Small intestine (tissue), 7 donors: ENCODE results near the gene CACNA2D3. TPM values are rescaled to one million over a fixed set of nuclear protein-coding genes. Genes with fewer than 3 reads are reported as not detected.

Experiments used
- DNase-seq, 2 donors: peaks; one replicate each; pipeline versions ENCODE4 v3.0.0 to v3.0.0-alpha.2; 2013
- FAIRE-seq: peaks from 2 replicates; lab custom pipeline; 2012; peaks lifted over from hg19 to GRCh38; lab: Jason Lieb, UNC
- H3K27ac ChIP-seq, 3 donors: one replicate each; pipeline ENCODE4 v1.5.1; 2013; ENCODE audit warnings: low read length in 2 of 3, mild to moderate bottlenecking in 2 of 3, control low read depth in 1 of 3, inconsistent platforms in 1 of 3, low read depth in 1 of 3, moderate library complexity in 1 of 3
- H3K27me3 ChIP-seq, 3 donors: one replicate each; pipeline ENCODE4 v1.6.1; 2013; ENCODE audit warnings: low read length in 3 of 3, inconsistent platforms in 1 of 3; ENCODE audit not compliant: control insufficient read depth in 3 of 3, insufficient read depth in 3 of 3
- H3K36me3 ChIP-seq, 3 donors: one replicate each; pipeline ENCODE4 v1.6.1; 2013; ENCODE audit warnings: low read length in 3 of 3, inconsistent platforms in 1 of 3, low read depth in 1 of 3, mild to moderate bottlenecking in 1 of 3, moderate library complexity in 1 of 3; ENCODE audit not compliant: control insufficient read depth in 3 of 3, insufficient read depth in 2 of 3
- H3K4me1 ChIP-seq, 3 donors: one replicate each; pipeline ENCODE4 v1.6.1; 2013; ENCODE audit warnings: low read length in 2 of 3, inconsistent platforms in 1 of 3, low read depth in 1 of 3, mild to moderate bottlenecking in 1 of 3, moderate library complexity in 1 of 3; ENCODE audit not compliant: control insufficient read depth in 3 of 3, insufficient read depth in 2 of 3
- H3K4me3 ChIP-seq, 3 donors: one replicate each; pipeline ENCODE4 v1.5.1; 2013; ENCODE audit warnings: low read length in 3 of 3, control low read depth in 1 of 3, inconsistent platforms in 1 of 3, low read depth in 1 of 3, mild to moderate bottlenecking in 1 of 3, moderate library complexity in 1 of 3
- H3K9me3 ChIP-seq, 2 donors: one replicate each; pipeline ENCODE4 v1.6.1; 2013; ENCODE audit warnings: low read depth in 1 of 2, low read length in 1 of 2; ENCODE audit not compliant: control insufficient read depth in 2 of 2, insufficient read depth in 1 of 2
- WGBS, 3 donors: extraction: QIAGEN DNeasy Blood & Tissue Kit; methylation state at CpG; one replicate each; pipeline ENCODE4 v1.1.7; 2013; 5-methylcytosine and 5-hydroxymethylcytosine counted together
- polyA plus RNA-seq, 4 donors: library from polyadenylated mRNA; stranded (reverse) in 3 of 4; unstranded in 1 of 4; fragments of 200-250 nt in 3 of 4; fragments of 120-200 nt in 1 of 4; gene quantifications; one replicate each; pipeline versions ENCODE4 v1.2.1 to v1.2.3, GENCODE V29; 2013
- donor health status: healthy with polysubstance abuse.
- donor health status: control.
- donor health status: control.
- donor health status: Bipolar disorder and iron deficiency.
- donor health status: healthy.

CACNA2D3 gene
- polyA plus RNA-seq, 4 donors: 0.27 to 0.61 TPM; not detected in 2

GRCh38 chr3:54863366-54863765 is 741.0 kb downstream of the CACNA2D3 start:
- Histone ChIP-seq H3K4me3 (no peak overlapping the region), H3K4me1 (no peaks in the 10 kb centered on the region), H3K36me3 (no peaks in the 10 kb centered on the region), H3K9me3 (no peaks in the 10 kb centered on the region), H3K27me3 (no peaks in the 10 kb centered on the region), H3K27ac (no peak overlapping the region)
- WGBS, 3 donors: 69 to 73% (median 72%) methylated on average over 8 of the region's 8 CpGs
- DNase-seq: no peak
- FAIRE-seq: no peak

GRCh38 chr3:54863786-54864185 is 741.4 kb downstream of the CACNA2D3 start:
- WGBS, 3 donors: 75 to 82% (median 81%) methylated on average over 4 of the region's 4 CpGs
- H3K27me3 ChIP-seq: no peaks in the 10 kb centered on the region
- H3K36me3 ChIP-seq: no peaks in the 10 kb centered on the region
- DNase-seq: no peak
- H3K9me3 ChIP-seq: no peaks in the 10 kb centered on the region
- H3K4me3 ChIP-seq: no peak overlapping the region
- FAIRE-seq: no peak
- no peaks in the 10 kb centered on the region for H3K4me1 ChIP-seq
- H3K27ac ChIP-seq: no peak overlapping the region

- H3K9me3 ChIP-seq: no peaks in the 10 kb centered on the region
- no peaks in the 10 kb centered on the region for H3K27me3 ChIP-seq
- no peak overlapping the region for H3K4me3 ChIP-seq
- no peak for DNase-seq
- H3K36me3 ChIP-seq: no peaks in the 10 kb centered on the region
- H3K4me1 ChIP-seq: no peaks in the 10 kb centered on the region
- 55 to 72% (median 62%) methylated on average over 4 of the region's 4 CpGs for WGBS, 3 donors
- FAIRE-seq: no peak
- H3K27ac ChIP-seq: no peak overlapping the region
Observed at GRCh38 chr3:54865316-54865715, 743.0 kb downstream of the CACNA2D3 start.

GRCh38 chr3:54866251-54866650 is 743.9 kb downstream of the CACNA2D3 start:
- 39 to 78% (median 70%) methylated on average over 4 of the region's 4 CpGs for WGBS, 3 donors
- FAIRE-seq: no peak

GRCh38 chr3:54870423-54870822 is 748.1 kb downstream of the CACNA2D3 start:
- no peaks in the 10 kb centered on the region for H3K9me3 ChIP-seq
- no peak overlapping the region for H3K27ac ChIP-seq
- H3K27me3 ChIP-seq: peaks cover 0 to 3% (median 0%) of the 10 kb centered on the region in 3 donors
- DNase-seq (peak; percentile 22 to 31), FAIRE-seq (no peak)
- H3K4me3 ChIP-seq: no peak overlapping the region
- 46 to 52% (median 49%) methylated on average over 7 of the region's 7 CpGs for WGBS, 3 donors
- no peaks in the 10 kb centered on the region for H3K4me1 ChIP-seq
- H3K36me3 ChIP-seq: no peaks in the 10 kb centered on the region

More at GRCh38 chr3:54866251-54866650, 743.9 kb downstream of the CACNA2D3 start:
- no peaks in the 10 kb centered on the region for H3K36me3 ChIP-seq
- H3K9me3 ChIP-seq: no peaks in the 10 kb centered on the region
- no peaks in the 10 kb centered on the region for H3K4me1 ChIP-seq
- no peak for DNase-seq
- H3K27ac ChIP-seq: no peak overlapping the region
- H3K4me3 ChIP-seq: no peak overlapping the region
- no peaks in the 10 kb centered on the region for H3K27me3 ChIP-seq

- DNase-seq (no peak), FAIRE-seq (no peak)
- Histone ChIP-seq H3K27ac (no peak overlapping the region), H3K36me3 (no peaks in the 10 kb centered on the region), H3K9me3 (no peaks in the 10 kb centered on the region), H3K4me3 (no peak overlapping the region), H3K4me1 (no peaks in the 10 kb centered on the region), H3K27me3 (peaks cover 0 to 5% (median 0%) of the 10 kb centered on the region in 3 donors)
- WGBS, 3 donors: 54 to 76% (median 59%) methylated on average over 4 of the region's 4 CpGs
Observed at GRCh38 chr3:54871867-54872266, 749.5 kb downstream of the CACNA2D3 start.

GRCh38 chr3:54873059-54874010 is 751.0 kb downstream of the CACNA2D3 start:
- H3K9me3 ChIP-seq: no peaks in the 10 kb centered on the region
- no peak overlapping the region for H3K27ac ChIP-seq
- WGBS, 3 donors: 73 to 78% (median 75%) methylated on average over 8 of the region's 8 CpGs
- no peak overlapping the region for H3K4me3 ChIP-seq
- no peak for DNase-seq
- peaks cover 0 to 5% (median 0%) of the 10 kb centered on the region in 3 donors for H3K27me3 ChIP-seq
- no peak for FAIRE-seq
- no peaks in the 10 kb centered on the region for H3K4me1 ChIP-seq
- no peaks in the 10 kb centered on the region for H3K36me3 ChIP-seq

GRCh38 chr3:54874816-54875556 is 752.6 kb downstream of the CACNA2D3 start:
- DNase-seq: no peak
- no peak for FAIRE-seq
- Histone ChIP-seq H3K27ac (no peak overlapping the region), H3K9me3 (no peaks in the 10 kb centered on the region), H3K4me3 (no peak overlapping the region), H3K36me3 (no peaks in the 10 kb centered on the region), H3K4me1 (no peaks in the 10 kb centered on the region), H3K27me3 (peaks cover 0 to 5% (median 0%) of the 10 kb centered on the region in 3 donors)
- WGBS, 3 donors: 69 to 81% (median 72%) methylated on average over 7 of the region's 7 CpGs
